GM18520 (cell line): ENCODE data around the gene DOCK1.

Source experiments
- ATAC-seq: cut with Tn5 transposase; IDR thresholded peaks from one replicate; pipeline ENCODE4 v1.9.1; 2021; ENCODE audit not compliant: unreplicated experiment

DOCK1 gene

DNA sequence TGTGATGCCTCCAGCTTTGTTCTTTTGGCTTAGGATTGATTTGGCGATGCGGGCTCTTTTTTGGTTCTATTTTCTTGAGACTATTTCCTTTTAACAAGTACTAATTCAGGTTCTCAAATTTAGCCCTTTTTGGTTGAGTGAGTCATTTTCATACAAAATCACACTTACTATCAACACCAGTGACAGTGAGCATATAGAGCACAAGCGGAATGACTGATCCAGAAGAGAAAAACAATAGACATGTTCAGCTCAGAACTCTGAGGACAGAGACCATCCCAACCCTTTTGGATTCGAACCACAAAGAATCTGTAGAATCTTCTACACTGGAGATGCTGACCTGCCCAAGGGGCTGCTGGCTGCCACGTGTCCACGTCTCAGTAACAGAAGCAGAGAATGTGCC, 347.6 kb downstream of the DOCK1 start:
- ATAC-seq = no peak

DNA sequence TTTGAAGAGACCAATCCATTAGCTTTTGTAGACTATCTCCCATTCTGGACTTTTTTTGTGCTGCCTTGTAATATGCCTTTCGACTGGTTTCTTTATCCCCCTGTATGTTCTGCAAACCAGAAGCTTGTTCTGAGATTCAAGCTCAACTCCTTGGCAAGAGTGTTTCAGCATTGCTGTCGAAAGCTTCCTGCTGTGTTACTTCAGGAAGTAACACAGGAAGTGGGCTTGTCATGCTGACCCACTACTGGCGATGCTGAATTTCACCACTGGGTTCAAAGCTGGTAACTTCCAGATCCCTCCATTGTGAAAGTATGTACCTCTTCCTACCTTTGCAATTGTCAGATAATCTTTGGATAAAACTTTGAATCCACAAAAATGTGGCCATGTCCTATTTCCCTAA, 349.0 kb downstream of the DOCK1 start:
- no peak for ATAC-seq

DNA sequence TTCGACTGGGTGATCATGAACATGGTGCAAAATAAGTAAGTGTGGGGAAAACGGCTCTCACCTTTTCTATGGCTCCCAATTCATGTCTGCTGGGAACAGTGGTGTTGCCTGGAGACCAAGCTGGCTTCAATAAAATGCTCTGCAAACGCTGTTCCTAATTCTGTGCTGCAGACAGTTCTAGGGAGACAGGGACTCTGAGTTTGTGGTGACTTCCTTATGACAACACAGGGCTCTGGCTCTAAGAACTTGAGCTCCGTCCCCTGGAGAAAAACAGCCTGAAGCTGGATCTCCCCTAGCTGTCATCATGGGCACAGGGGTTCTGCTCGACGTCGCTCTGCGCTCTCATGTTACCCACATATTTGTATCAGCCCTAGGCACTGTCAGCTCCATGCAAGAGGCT, 352.2 kb downstream of the DOCK1 start:
- ATAC-seq = no peak

DNA sequence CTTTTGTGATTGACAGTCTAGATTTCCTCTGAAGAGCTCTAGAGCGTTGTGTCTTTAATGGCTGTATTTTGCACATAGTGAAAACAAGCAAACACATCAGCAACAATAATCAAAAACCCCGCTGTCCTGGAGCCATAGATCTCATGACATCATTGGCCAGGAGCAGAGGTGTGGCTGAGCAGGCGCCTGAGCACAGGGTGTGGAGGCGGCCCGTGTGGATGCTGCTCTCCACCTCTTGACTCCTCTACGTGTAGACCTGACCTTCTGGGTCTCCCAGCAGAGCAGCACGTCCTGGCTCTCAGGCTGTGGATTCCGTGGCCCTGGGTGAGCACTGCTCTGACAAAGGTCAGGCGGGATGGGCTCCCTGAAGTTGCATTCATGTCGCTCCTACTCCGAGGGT, 354.1 kb downstream of the DOCK1 start:
- ATAC-seq = no peak

DNA sequence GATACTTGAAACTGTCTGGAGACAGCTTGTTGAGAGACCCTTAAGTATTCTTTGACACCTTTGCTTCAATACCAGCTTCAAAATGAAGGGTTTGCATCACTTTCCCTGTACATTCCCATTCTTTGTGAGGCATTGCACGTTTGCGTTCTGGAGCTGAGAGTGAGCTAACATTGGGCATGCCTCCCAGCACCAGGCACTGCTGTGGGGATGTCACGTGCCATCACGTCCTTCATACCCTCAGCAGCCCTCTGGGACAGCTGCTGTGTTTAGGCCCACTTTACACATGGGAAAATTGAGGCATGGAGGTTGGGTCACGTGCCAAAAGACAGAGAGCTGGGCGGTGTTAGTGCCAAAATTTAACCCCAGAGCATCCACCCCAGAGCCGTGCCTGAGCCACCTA, 357.4 kb downstream of the DOCK1 start:
- no peak for ATAC-seq

DNA sequence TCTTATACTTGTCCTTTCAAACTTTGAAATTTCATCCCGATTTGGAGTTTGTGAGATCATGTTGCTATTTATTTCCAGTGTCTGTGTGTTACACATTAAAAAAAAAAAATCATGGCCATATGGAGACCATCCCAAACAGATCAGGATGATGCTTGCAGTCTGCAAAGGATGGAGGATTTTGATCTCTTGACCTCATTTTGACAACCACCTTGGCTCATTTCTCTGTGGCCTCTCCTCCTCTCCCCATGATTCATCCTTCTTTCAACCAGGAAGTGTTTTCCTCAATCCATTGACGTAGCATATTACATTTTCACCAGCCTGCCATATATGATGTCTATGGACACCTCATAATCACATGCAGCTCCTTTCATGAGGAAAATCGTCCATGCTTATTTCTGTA, 360.1 kb downstream of the DOCK1 start:
- ATAC-seq = no peak

DNA sequence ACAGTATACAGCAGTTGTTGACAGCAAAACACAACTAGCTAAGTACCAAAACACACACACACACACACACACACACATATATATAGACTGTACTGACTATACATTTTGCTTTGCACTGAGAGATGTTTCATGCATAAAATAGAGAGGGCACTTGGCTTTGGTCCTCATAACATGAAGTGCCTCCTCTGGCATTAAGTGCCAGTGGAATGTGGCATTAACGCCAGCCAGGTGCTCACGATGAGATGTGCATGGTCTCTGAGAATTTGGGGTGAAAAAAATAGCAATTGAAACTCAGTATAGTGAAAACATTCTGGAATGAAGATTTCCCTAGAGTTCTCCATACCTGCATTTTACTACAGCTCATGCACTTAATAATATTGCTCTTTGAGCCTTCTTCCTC, 361.2 kb downstream of the DOCK1 start:
- ATAC-seq = no peak

DNA sequence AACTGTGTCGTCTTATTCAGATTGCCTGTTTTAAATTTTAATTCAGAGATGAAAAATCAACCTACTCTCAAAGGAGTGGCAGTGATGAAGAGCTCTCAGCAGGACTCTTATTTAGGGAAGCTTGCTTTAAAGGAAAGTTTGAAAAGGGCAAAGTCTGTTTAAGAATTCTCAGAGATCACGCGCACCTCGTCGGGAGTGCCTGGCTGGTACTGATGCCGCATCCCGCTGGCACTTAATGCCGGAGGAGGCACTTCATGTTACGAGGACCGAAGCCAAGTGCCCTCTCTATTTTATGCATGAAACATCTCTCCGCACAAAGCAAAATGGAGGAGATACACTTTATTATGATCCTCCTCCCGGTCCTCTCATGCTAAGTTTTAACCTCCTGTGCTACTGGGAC, 362.2 kb downstream of the DOCK1 start:
- ATAC-seq = no peak

DNA sequence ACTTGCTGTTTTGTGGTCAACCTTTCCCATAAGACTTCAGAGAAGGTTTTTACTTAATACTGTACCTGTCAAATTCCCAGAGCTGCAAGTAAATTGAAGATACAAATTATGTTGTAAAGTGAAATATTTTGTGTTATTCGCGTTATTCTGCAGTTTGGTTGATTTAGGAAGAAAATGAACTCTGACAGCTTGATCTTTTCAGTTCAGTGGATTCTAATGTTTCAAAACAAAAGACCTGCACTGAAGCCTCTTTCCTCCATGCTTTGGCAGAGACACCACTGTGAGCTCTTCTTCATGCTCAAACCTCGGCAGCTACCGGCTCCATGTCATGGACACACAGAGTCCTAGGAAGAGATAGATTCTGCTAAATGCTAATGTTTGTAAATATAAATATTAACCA, 366.8 kb downstream of the DOCK1 start:
- ATAC-seq = no peak

DNA sequence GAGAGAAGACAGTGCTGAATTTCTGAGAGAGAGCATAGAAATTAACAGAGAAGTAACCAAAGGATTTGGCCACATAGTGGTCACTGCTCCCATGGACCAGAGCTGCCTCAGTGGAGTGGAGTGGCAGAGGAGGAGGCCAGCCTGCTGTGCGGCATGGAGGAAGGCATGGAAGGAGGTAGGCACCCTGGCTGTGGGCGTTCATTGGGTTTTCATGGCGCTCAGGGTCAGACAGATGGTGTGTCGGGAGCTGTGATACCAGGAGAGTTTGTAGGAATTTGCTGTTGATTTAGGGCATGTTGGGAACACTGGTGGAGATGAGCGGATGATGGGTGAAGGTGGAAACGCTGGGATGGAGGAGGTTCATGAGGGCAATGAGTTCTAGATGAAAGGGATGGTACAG, 370.0 kb downstream of the DOCK1 start:
- ATAC-seq = no peak

DNA sequence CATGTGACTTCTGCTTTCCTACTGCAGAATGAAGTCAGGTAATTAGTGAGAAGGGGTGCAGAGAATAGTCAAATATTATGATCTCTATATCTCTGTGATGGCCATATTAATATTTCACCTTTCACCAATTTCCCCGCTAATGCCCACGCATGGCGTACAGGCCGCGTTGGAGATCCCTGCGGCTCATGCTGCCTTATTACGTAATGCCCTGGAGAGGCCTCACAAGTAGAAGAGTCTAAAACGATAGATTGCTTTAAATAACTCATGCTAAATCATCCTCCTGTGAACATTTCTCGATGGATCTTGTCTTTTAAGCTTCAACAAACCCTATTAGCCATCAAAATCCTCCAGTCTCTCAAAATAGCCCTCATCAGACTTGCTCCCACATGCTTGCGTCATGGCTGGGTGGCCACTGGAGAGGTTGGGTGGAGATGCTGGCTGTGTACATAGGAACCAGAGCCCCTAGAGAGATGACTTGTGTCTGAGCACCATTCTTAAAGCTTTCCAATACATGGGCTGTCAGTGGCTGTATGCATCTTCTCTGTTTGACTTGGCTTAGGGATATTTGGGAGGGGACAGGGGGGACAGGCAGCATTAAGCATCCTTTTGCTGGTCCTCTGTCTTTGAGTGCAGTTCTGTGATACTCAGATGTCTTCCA, 370.7 kb downstream of the DOCK1 start:
- ATAC-seq = no peak

DNA sequence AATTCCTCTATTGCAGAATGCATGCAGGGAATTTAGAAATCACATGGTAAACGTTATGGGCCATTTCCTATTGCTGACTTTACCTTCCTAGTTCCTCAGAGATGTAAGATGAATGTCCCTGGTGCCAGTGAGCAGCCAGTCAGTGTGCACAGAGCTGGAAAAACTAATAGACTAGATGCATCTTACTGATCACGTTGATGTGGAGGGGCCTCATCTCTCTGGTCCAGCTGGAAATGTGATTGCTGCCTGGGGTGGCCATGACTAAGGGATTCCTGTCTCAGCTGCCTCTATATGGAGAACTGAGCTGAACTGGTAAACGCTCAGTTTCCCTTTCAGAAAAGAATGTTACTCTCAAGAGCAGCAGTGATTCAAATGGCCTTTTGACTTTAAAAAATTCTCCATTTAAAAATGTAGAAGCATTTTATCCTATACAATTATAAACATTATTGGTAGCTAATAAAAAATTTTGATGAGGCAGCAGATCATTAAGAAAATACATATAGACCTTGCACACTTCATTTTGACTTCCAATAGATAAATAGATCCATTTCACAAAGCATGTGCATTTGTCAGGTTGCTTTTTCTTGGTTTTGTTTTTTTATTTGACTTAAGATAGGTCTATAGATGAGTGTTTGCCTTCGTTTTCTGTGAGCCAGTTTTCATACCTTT, 371.7 kb downstream of the DOCK1 start:
- ATAC-seq = no peak

DNA sequence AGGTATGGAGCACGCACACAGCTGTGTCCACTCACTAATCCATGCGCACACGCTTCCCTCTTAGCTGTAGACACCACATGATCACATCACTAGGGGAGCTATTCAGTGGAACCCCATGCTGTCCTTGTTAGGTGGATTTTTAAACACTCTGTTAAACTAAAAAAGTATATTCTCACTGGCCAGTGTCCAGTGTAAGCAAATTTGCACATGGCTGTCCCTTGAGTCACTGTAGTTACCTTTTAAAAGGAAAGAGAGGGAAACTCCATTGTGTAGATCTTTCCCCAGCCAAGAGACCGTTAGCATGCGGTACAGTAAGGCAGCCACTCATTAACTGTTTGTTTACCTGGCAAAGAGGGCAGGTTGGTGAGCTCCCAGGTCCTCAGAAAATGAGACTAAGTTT, 372.8 kb downstream of the DOCK1 start:
- no peak for ATAC-seq

DNA sequence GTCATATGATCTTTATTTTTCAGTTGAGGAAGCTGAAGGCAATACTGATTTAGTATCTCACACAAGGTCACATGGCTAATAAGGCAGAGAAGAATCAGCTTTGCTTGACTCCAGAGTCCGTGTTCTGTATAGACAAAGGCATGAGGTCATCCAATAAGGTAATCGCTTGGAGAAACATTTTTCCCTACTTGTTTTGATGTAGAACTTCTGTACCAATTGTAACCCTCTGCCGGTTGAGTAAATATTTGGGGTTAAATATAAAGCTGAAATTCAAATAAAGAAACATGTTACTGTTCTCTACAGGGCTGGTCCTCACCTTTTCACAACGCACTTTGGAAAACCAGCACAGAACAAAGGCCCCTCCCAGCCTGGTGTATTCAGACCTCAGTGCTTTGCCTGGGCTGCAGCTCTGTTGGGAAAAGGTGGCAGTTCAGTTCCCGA, 374.1 kb downstream of the DOCK1 start:
- no peak for ATAC-seq

DNA sequence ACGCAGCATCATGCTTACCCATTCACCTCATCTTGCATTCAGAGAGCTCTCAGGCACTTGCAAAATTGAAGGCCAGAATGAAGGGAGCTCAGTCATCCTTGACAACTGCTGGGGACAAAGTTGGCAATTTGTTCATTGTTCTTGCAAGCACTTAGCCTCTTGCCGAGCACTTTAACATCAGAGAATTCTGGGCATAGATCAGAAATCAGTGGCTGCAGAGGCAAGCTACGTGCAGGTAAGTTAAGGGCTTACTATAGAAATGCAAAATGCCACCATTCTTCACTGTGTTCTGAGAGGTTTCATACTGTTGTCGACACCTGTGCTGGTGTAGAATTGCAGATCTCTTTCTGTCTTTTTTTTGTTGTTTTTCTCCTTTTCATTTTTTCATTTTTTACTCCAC, 375.2 kb downstream of the DOCK1 start:
- ATAC-seq = no peak

DNA sequence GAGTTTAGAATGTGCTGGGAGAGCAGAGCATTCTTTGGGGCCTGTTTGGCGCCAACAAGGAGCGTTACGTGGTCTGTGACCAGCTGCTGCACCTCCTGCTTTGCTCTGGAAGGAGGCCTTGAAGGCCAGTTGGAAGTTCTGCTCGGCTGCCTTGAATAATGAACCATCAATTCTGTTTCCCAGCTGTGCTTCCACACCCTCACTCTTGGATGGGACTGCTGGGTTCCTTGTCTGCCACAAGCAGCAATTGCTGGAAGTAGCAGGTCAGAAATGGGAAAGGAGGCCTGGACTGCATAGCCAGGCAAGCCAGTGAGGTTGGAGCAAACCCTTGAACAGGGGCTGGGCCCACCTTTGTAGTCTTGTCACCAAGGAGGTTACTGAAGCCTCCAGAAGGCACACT, 377.8 kb downstream of the DOCK1 start:
- ATAC-seq = no peak

DNA sequence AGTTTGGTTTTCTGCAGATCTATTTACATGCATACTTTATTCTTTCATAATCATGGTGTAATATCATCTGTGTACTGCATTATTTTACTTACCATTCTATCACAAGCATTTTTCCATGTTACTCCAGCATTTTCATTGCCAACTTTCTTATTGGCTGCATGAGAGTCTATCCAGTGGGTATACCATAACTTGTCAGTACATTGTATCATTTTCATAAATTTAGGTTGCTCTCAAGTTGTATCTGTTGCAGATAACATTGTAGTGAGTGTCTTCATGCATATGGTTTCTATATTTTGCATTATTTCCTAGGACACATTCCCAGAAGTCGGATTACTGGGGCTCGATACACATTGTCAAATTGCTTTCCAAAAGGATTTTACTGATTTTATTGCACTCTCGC, 378.3 kb downstream of the DOCK1 start:
- ATAC-seq = no peak

DNA sequence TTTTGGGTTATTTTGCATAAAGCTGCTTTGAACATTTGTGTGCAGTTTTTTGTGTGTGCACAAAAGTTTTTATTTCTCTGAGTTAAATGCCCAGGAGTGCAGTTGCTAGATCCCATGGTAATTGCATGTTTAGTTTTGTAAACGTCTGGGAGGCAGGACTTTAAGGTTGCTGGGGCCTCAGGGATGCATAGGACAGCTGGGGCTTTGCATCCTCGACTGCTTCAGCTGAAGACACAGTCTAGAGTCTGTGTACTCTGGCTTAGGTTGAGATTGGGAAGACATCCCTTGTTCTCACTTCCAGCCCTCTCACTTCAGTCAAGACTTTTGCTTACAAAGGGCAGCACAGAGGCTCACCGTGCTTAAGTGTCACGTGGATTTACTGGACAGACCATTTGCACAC, 385.6 kb downstream of the DOCK1 start:
- no peak for ATAC-seq

DNA sequence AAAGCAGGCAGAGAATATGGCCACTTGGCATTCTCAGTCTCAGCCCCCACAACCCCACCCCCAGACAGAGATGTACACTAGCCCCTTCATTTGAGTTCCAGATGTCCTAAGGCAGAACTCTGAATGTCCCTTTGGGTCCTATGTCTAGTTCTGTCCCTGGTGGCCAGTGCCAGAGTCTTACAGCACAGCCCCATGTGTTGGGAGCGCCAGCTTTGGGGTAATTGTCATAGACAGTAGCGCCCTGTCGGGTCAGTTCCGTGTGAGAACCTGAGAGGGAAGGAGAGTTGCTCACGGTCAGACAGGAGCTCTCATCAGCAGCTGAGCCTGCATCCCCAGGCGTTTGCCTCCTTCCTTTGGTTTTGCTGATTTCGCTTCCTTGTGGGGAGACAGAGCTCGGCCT, 386.1 kb downstream of the DOCK1 start:
- ATAC-seq = no peak

DNA sequence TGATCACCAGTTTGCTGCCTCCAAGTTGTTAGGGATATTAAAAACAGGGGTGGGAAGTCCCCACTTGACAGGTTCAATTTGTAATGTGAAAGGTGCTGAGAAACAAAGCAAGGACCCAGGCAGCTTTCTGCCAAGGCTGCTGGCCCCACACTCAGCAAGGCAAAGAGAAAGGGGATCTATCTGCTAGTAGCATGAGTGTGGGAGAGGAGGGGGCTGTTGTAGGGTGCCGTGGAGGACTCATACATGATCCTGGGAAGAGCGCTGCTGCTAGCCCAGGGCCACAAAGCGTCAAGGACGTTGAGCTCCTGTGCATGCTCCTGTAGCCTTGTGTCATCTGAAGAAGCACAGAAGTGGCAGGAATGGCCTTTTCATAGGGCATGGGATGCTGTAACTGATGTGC, 387.7 kb downstream of the DOCK1 start:
- no peak for ATAC-seq

DNA sequence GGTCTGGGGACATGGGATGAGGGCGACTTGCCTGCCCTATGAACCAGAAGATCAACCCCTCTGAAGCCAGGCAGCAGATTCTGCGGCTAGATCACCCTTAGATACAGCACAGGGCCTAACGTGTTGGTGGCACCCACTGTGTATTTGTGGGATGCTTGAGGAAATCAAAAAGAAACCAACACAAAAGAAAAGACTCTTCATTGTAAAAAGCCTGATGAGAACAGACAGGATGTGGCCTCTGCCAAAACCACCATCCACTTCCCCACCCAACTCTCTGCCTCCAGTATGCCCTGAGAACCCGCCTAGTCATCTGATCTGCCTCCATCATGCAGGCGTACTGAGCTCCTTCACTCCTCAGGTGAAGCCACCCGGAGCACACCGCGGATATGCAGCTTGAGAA, 388.4 kb downstream of the DOCK1 start:
- ATAC-seq = no peak

DNA sequence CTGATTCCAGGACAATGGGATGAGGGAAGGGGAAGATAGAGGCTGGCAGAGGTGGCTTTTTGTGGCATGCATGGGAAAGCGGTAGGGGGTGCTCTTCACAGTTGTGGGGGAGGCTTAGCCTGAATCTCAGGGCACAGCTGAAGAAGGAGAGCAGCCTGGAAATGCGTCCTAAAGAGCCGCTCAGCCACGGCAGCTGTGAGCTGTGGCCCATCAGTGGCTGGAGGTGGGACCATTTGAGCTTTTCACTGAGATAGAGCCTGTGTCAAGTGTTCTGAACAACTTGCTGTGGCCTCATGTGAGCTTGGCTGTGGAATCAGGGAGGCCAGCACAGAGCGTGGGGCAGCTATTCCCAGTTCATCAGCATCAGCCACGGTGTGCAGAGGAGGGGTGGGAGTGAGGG, 391.5 kb downstream of the DOCK1 start:
- no peak for ATAC-seq

DNA sequence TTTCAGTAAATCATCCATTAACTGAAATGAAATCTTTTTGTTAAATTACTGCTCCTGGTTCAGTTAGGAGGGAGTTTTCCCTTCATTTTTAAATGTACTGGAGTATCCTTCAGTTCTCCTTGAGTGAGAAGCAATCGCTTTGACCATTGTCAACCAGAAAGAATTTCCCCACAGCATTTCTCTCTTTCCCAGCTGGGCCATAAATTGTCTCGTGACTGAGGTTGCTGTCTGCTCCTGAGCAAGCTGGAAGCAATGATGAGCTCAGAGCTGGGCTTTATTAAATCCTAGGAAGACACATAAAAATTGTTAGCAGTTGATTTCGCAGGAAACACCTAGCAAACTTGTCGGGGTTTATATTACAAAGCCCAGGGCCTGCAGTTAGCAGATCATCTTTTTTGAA, 393.2 kb downstream of the DOCK1 start:
- ATAC-seq = no peak
